ENCODE results near the gene SUCO.
"Not testable (repeated sequence)": the region's sequence is repeated elsewhere in the genome, so short reads cannot be mapped to it uniquely, and the experiment has no call there.

SUCO gene

DNA sequence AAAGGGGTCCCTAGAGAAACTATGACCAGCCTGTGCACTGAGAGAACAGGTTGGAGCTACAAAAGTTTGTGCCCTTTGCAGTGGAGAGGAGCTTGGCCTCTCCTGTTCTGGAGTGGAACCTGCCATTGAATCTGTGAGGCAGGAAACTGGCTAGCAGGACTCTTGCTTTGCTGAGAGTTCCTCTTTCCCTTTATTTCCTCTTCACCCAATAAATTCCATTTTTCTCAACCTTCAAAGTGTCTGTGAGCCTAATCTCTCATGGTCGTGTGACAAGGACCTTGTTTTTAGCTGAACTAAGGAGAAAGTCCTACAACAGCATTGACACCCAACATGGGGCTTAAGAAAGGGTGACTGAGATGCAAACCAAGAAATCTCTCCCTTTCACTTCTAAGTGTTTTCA, 83.2 kb downstream of the SUCO start:
- peak; percentile 27 for DNase-seq

DNA sequence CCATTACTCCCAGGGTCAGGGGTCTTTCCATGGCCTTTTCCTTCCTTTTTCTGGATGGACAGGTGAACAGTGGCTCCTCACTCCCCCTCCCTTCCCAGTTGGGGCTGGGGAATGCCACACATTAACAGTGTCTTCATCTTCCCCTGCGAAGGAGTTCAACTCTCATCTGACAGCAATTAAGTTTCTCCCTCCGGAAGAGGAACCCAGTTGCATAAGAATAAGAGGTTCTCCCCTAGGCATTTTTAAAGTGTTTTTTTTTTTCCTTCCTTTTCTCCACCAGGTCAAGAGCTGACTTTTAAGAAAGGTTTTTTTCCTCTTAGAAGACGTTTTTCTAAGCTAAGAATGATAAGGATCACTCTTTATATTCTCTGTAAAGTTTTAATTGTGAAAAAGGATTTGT, 83.7 kb downstream of the SUCO start:
- peak; percentile 34 for DNase-seq

GRCh38 chr1:172620603-172621002, 87.7 kb downstream of the SUCO start:
- DNase-seq, result not testable (repeated sequence)

GRCh38 chr1:172622541-172622940, 89.6 kb downstream of the SUCO start:
- DNase-seq, result peak; percentile 32

GRCh38 chr1:172623748-172624147, 90.8 kb downstream of the SUCO start:
- no peak for DNase-seq

- DNase-seq, result no peak
These were observed 93.9 kb downstream of the SUCO start for GRCh38 chr1:172626845-172627244.

- no peak for DNase-seq
These were observed 94.8 kb downstream of the SUCO start for GRCh38 chr1:172627702-172628101.

- no peak for DNase-seq
These were observed 95.5 kb downstream of the SUCO start for GRCh38 chr1:172628401-172628800.

- no peak for DNase-seq
These were observed 96.2 kb downstream of the SUCO start for GRCh38 chr1:172629170-172629569.

DNA sequence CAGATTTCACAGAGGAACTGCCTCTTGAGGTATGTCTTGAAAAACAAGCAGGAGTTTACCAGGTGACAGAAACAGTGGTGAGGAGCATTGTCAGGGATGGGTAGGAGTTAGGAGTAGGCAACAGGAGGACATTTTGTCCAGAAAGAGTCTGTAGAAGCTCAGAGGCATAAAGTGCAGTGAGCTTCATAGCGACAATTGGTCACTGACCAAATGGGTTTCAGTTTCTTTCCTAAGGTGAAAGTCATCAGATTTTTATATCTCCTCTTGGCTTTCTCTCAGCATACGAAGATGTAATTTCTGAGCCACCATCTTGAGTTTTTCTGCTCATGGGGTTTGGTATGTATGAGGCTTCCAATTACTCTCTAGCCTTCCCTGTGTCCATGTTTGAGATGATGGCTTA, 96.7 kb downstream of the SUCO start:
- peak; percentile 6 for DNase-seq

DNA sequence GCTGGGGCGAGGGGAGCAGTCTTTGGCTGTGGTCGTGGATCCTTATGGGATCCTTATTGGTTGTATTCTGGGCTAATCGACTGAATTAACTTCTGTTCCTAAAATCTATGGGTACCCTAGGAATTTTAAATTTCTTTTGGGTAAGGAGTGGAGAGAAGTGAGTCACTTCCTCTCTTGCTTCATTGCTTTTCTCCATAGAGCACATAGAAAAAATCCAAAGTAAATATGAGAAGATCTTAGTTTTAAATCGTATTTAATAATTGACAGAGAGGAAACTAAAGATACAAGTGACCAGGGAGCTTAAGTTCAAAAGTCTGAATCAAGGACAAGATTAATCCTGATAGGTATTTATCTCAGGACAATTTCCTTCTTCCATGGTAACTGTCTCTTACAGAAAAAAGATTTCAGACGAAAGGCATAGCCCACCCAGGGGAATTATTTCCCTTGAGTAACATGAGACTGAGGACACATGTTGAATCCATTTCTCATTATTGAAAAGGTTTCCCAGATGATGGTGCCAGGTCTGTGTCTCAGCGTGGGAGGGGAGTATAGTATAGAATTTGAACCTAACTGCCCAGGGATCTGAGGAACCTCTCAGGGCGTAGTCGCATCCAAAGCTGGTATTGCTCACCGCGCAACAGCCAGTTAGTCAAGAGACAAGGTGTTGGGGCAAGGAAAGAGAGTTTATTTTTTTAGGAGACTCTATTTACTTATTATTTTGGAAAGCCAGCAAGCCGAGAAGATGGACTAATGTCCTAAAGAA, 97.3 kb downstream of the SUCO start:
- peak; percentile 23 for DNase-seq

DNA sequence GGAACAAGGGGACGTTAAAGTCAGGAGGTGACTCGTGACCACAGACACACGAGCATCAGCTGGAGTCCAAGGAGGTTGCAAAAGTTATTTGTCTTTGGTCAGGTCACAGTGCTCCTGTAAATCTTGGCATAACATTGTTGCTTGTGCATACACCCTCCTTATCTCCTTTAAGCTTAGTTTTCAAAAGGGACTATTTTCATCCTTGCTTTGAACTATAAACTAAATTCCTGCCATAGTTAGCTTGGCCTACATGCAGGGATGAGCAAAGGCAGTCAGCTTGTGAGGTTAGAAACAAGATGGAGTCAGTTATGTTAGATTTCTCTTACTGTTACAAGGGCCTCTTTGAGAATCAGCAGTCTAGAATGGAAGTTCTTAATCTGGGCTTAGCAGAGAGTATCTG, 97.9 kb downstream of the SUCO start:
- DNase-seq, result no peak

DNA sequence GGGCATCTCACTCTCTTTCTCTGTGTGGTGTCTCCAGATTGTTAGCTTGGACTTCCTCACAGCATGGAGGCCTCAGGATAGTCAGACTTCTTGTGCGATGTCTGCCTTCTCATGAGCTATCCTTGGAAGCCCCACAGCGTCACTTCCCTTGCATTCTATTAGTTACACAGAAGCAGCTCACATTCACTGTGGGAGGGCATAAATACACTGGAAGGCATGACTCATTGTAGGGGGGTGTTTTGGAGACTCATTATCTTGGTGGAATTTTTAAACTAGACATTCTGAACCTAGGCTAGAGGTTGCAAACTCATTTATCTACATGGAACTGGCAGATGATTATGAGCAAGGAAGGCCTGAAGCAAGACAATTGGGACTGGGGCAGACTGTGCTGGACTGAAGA, 104.6 kb downstream of the SUCO start:
- DNase-seq, result peak; percentile 35

DNA sequence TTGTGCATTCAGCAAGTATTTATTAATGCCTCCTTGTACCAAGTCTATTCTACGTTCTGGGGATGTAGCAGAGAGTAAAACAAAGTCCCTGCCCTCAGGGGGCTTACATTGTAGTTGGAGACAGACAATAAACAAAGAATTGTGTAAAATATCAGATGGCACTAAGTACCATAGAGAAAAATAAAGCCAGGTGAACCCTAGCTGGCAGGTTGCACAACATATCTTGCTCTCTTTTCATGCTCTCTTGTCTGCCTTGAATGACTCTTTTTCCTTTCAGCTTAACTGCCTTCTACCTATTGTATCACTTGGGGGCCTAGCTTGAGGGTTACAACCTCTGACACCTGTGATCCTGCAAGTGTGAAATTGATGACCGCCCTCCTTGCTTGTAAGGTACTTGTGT, 105.3 kb downstream of the SUCO start:
- DNase-seq, result no peak

GRCh38 chr1:172638885-172639831, 106.2 kb downstream of the SUCO start:
- DNase-seq, result no peak

GRCh38 chr1:172640111-172640510, 107.2 kb downstream of the SUCO start:
- DNase-seq, result peak; percentile 21

DNA sequence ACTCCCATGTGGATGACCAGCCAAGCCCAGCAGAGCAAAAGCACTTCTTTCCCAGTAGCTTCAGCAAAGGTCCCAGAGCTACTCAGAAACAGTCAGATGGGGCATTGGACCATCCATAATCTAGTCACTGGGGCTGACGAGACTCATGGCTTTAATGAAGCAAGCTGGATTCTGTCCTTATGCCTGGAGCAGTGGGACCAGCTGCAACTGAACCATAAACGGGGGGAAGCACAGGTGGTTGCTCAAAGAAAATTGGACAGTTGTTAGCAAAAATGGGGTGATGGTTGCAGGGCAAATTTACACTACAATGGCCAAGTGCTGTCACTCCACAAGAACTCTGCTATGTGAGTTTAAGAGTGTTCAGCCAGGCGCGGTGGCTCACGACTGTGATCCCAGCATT, 108.5 kb downstream of the SUCO start:
- no peak for DNase-seq

GRCh38 chr1:172642970-172643369, 110.0 kb downstream of the SUCO start:
- DNase-seq, result no peak

- no peak for DNase-seq
These were observed 113.7 kb downstream of the SUCO start for GRCh38 chr1:172646653-172647052.

DNA sequence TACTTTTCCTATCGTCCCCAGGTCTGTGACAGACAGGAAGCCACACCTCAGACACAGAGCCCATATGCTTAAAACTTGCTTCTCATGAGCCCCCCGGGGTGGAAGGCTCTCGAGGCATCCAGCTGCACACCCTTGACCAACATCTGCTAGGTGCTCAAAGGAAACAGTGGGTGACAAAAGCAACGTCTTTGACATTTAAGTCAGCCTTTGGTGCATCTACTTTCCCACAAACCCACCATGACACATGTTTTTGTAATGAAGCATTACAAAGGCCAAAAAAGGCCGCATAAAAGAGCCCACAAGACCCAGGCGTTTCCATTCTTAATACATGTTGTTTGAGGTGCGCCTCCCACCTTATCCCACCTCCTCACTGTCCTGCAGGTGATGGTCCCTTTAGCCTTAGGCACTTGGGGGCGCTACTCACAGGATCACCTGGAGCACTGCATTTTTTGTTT, 114.2 kb downstream of the SUCO start:
- no peak for DNase-seq

- no peak for DNase-seq
These were observed 115.0 kb downstream of the SUCO start for GRCh38 chr1:172647987-172648386.

DNA sequence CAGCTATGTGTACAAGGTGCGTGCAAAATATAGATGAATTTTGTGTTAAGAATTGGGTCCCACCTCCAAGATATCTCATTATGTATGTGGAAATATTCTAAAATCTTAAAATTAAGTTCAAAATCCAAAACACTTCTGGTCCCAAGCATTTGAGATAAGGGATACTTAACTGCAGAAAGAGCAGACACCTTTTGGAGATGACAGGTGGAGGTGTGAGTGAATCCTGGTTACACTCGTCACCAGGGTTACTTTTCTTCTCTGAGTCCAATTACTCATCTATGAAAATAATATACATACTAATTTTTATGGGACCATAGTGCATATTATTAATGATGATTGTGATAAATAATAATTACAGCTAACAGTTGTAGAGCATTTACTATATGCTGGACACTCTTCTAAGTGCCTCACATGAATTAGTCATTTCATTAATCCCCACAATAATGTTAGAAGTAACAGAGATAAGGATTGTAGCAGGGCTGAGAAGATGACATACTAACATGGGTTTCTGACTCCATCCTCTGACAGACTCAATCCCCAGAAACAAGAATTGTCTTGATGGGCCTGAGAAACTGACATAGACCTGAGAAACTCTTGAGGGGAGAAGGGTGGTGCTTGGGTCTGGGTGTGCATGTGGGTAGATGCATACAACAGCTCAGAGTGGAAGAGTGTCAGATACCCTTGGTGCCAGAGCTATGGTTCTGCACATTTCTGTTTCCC, 117.7 kb downstream of the SUCO start:
- no peak for DNase-seq

DNA sequence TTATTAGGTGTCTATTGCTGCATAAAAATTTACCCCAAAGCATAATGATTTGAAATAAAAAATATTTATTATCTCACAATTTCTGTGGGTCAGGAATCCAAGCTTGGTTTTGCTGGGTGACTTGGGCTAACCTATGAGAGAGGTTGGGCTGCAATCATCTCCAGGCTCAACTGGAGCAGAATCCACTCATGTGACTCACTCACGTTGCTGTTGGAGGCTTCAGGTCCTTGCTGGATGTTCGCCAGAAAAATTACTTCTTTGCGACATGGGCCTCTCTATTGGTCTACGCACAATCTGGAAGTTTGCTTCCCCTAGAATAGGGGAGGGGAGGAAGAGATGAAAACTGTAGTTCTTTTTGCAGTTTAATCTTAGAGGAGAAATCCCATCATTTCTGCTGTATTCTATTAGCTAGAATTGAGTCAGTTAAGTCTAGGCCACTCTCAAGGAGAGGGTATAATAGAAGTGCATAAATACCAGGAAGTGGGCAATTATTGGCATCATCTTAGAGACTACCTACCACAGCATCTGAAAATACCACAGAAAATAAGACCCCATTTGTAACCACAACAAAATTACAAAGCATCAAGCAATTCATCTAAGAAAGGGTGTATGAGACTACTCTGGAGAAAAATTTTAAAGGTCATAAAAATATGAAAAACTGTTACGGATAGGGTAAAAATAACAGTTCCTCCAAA, 120.2 kb downstream of the SUCO start:
- DNase-seq, result no peak

Data from inflammatory macrophage treated with lipopolysaccharide for 4 hours (primary cell).